ENCODE measurements around the gene DEPDC4. TPM values are rescaled to one million over a fixed set of nuclear protein-coding genes. Genes with fewer than 3 reads are reported as not detected.
"Not testable (repeated sequence)": the region's sequence is repeated elsewhere in the genome, so short reads cannot be mapped to it uniquely, and the experiment has no call there.

Gene DEPDC4
- total RNA-seq, 1 donor from 2014 or later: 2.1 TPM

DNA sequence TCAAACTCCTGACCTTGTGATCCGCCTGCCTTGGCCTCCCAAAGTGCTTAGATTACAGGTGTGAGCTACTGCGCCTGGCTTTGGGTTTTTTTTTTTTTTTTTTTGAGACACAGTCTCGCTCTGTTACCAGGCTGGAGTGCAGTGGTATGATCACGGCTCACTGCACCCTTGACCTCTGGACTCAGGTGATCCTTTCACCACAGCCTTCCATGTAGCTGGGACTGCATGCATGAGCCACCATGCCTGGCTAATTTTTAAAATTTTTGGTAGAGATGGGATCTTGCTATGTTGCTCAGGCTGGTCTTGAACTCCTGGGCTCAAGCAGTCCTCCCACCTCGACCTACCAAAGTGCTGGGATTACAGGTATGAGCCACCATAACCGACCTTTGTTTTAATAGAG is 44.7 kb downstream of the DEPDC4 start:
- H3K27me3 Mint-ChIP-seq (ENCODE audit: insufficient read depth); DNase-seq (ENCODE audit: low spot score); H3K27ac Mint-ChIP-seq: not testable (repeated sequence)

GRCh38 chr12:100221523-100221922 is 45.4 kb downstream of the DEPDC4 start:
- Mint-ChIP-seq H3K9me3 (no peaks in the 10 kb centered on the region), H3K4me1 (ENCODE audit: low read depth) (no peaks in the 10 kb centered on the region), H3K36me3 (ENCODE audit: low read depth) (peaks cover 17% of the 10 kb centered on the region), H3K27ac (no peak overlapping the region), H3K27me3 (ENCODE audit: insufficient read depth) (no peaks in the 10 kb centered on the region), H3K4me3 (no peak overlapping the region)
- no peak for DNase-seq (ENCODE audit: low spot score)
- intact Hi-C loops (cut with micrococcal nuclease): no loop called here

More for the DNA sequence above, 44.7 kb downstream of the DEPDC4 start:
- peaks cover 15% of the 10 kb centered on the region for H3K36me3 Mint-ChIP-seq (ENCODE audit: low read depth)
- H3K9me3 Mint-ChIP-seq; intact Hi-C loops (cut with micrococcal nuclease); H3K4me3 Mint-ChIP-seq; H3K4me1 Mint-ChIP-seq (ENCODE audit: low read depth): not testable (repeated sequence)

DNA sequence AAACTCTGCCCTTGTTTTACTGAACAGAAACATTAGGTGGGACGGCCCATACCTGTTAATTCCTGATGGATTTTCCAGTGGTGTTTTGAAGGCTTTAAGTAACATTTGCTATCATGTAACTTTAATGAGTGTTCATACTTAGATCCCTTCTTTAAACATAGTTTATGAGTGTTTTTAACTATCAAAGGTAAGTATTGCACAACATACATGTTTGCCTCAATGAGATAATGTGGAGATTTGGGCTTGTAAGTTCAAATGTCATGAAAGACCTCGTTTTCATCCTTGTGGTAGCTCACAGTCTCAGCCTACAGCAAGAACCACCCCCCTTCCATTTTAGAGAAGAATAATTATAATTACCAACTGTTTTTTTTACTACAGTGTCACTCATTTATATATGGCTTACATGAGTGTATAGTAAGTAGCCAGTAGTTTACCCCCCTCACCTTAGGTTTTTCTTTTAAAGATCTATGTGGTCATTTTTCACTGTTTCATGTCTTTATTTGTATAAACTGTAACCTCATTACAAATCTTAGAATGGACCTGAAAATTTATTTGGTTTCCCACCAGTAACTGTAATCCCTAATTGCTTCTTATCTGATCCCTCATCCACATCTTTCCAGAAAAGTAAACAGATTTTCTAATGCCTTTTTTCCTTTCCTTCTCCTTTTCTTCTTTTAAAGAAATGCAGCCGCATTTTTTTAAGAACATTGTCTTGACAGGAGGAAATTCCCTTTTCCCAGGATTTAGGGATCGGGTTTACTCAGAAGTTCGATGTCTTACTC is 47.4 kb downstream of the DEPDC4 start:
- Mint-ChIP-seq H3K27ac (no peak overlapping the region), H3K36me3 (ENCODE audit: low read depth) (peaks cover 29% of the 10 kb centered on the region), H3K27me3 (ENCODE audit: insufficient read depth) (no peaks in the 10 kb centered on the region), H3K4me3 (no peak overlapping the region), H3K4me1 (ENCODE audit: low read depth) (peaks cover 5% of the 10 kb centered on the region), H3K9me3 (no peaks in the 10 kb centered on the region)
- intact Hi-C loops (cut with micrococcal nuclease): no loop called here
- no peak for DNase-seq (ENCODE audit: low spot score)

DNA sequence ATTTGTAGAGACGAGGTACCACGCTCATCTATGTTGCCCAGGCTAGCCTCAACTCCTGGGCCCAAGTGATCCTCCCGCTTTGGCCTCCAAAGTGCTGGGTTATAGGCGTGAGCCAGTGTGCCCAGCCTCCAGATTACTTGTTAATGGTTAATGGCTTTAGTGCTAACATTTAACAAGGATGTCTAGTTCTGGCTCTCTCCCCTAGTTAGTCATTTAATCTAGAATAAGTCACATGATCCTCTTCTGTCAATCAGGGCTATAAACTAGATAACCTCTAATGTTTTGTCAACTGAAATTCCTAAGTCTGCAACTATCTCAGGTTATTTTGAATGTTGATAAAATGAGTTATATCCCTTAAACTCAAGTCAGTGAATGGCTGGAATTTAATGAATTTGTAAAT is 50.5 kb downstream of the DEPDC4 start:
- H3K27me3 Mint-ChIP-seq (ENCODE audit: insufficient read depth): no peaks in the 10 kb centered on the region
- H3K9me3 Mint-ChIP-seq: no peaks in the 10 kb centered on the region
- H3K4me1 Mint-ChIP-seq (ENCODE audit: low read depth): peaks cover 8% of the 10 kb centered on the region
- no peak overlapping the region for H3K27ac Mint-ChIP-seq
- no peak overlapping the region for H3K4me3 Mint-ChIP-seq
- intact Hi-C loops (cut with micrococcal nuclease): no loop called here
- peaks cover 31% of the 10 kb centered on the region for H3K36me3 Mint-ChIP-seq (ENCODE audit: low read depth)
- DNase-seq (ENCODE audit: low spot score): no peak

DNA sequence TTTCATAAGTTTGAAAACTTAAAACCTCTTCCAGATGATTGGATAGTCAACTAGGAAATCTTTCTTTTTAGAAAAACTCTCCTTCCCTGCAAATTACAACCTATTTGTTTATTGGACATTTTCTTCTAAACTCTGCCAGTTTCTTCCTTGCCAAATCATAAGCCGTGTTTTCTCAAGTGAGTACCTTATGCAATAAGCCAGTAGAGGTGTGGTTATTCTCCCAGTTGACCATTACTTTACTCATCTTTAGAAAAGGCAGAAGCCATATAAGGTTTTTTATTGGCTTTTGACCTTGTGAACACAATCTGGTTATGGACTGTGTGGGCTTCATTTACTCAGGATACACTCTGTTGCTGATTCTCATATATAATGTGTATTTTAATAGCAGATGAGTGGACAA is 51.7 kb downstream of the DEPDC4 start:
- no peak overlapping the region for H3K27ac Mint-ChIP-seq
- no peaks in the 10 kb centered on the region for H3K27me3 Mint-ChIP-seq (ENCODE audit: insufficient read depth)
- peaks cover 29% of the 10 kb centered on the region for H3K36me3 Mint-ChIP-seq (ENCODE audit: low read depth)
- intact Hi-C loops (cut with micrococcal nuclease): no loop called here
- DNase-seq (ENCODE audit: low spot score): no peak
- peaks cover 8% of the 10 kb centered on the region for H3K4me1 Mint-ChIP-seq (ENCODE audit: low read depth)
- no peaks in the 10 kb centered on the region for H3K9me3 Mint-ChIP-seq
- H3K4me3 Mint-ChIP-seq: no peak overlapping the region

DNA sequence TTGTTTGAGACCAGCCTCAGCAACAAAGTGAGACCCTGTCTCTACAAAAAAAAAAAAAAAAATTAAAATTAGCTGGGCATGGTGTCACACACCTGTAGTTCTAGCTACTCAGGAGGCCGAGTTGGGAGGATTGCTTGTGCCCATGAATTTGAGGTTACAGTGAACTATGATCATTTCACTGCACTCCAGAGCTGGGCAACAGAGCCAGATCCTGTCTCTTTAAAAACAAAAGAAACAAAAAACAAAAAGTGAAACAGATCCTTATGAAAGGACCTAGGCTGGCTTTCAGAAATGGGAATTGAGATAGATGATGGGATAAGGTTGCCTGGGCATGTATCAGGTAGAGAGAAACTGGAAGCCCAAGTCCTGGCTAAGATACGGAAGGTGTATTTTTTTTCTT is 52.4 kb downstream of the DEPDC4 start:
- no peaks in the 10 kb centered on the region for H3K27me3 Mint-ChIP-seq (ENCODE audit: insufficient read depth)
- intact Hi-C loops (cut with micrococcal nuclease): no loop called here
- DNase-seq (ENCODE audit: low spot score): no peak
- H3K36me3 Mint-ChIP-seq (ENCODE audit: low read depth): peaks cover 29% of the 10 kb centered on the region
- H3K4me3 Mint-ChIP-seq: no peak overlapping the region
- H3K27ac Mint-ChIP-seq: peak overlapping the region; percentile 41
- no peaks in the 10 kb centered on the region for H3K9me3 Mint-ChIP-seq
- H3K4me1 Mint-ChIP-seq (ENCODE audit: low read depth): peaks cover 8% of the 10 kb centered on the region

DNA sequence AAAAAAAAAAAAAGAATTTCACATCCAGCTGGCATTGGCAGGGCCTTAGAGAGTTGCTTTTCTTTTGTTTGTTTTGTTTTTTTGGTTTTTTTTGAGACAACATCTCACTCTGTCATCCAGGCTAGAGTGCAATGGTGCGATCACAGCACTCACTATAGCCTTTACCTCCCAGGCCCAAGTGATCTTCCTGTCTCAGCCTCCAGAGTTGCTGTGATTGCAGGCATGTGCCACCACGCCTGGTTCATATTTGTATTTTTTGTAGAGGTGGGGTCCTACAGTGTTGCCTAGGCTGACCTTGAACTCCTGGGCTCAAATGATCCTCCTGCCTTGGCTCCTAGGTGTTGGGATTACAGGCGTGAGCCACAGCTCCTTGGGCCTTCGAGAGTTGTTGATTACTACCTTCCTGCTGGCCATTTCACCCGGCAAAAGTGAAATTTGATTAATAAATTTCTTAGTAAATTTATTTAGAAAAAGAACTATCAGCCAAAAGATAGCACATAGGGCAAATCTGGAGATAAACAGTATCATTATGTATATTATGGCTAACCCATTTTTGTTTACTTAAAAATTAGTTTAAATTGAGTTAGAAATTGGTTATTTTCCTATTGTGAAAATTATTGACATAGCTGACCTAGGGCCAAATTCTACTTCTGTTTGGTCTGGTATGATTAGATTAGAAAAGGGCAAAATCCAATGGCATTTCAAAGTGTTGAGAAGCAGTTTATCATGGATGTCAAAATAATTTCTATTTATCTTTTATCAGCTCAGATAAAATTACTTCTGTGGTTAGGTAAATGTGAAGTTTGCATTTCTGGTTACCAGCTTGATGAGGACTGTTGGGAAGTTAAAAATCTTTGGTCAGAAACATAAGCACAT is 53.6 kb downstream of the DEPDC4 start:
- intact Hi-C loops (cut with micrococcal nuclease): no loop called here
- peaks cover 29% of the 10 kb centered on the region for H3K36me3 Mint-ChIP-seq (ENCODE audit: low read depth)
- DNase-seq (ENCODE audit: low spot score): no peak
- no peak overlapping the region for H3K4me3 Mint-ChIP-seq
- no peaks in the 10 kb centered on the region for H3K9me3 Mint-ChIP-seq
- no peaks in the 10 kb centered on the region for H3K27me3 Mint-ChIP-seq (ENCODE audit: insufficient read depth)
- no peak overlapping the region for H3K27ac Mint-ChIP-seq
- peaks cover 8% of the 10 kb centered on the region for H3K4me1 Mint-ChIP-seq (ENCODE audit: low read depth)

DNA sequence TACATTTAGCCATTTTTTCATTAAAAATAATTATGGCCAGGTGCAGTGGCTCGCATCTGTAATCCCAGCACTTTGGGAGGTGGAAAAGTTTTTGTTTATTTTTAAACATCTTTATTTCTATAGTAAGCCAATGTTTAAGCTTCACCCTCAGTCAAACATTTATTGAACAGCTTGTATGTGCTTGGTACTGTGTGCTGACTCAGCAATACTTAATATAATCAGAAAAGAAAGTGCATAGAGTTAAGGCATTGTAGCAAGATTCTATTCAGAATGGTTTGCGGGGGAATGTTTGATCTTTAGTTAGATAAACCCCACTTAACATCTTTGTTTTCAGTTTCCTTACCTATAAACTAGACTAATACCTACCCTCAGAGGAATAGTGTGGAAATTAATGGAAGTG is 55.2 kb downstream of the DEPDC4 start:
- peaks cover 32% of the 10 kb centered on the region for H3K36me3 Mint-ChIP-seq (ENCODE audit: low read depth)
- no peaks in the 10 kb centered on the region for H3K27me3 Mint-ChIP-seq (ENCODE audit: insufficient read depth)

DNA sequence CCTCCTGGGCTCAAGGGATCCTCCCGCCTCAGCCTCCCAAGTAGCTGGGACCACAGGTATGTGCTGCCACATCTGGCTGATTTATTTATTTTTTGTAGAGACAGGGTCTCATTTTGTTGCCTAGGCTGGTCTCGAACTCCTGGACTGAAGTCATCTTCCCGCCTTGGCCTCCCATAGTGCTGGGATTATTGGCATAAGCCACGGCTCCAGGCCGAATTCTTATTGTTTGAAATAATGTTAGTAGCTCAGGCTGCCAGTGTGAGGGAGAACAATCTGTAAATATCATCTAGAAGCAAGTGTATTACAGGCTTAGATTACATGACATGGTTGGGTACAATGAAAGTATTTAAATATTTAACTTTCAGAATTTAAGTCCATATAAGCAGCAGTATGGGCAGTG is 58.0 kb downstream of the DEPDC4 start:
- H3K4me1 Mint-ChIP-seq (ENCODE audit: low read depth): no peaks in the 10 kb centered on the region
- H3K36me3 Mint-ChIP-seq (ENCODE audit: low read depth): peaks cover 18% of the 10 kb centered on the region
- no peak for DNase-seq (ENCODE audit: low spot score)
- H3K4me3 Mint-ChIP-seq: no peak overlapping the region
- no peaks in the 10 kb centered on the region for H3K27me3 Mint-ChIP-seq (ENCODE audit: insufficient read depth)
- intact Hi-C loops (cut with micrococcal nuclease): loop anchor here (10.0 kb wide), 2 partner anchors 154 to 1076 kb away; partner anchors contain the start of gene UTP20
- H3K27ac Mint-ChIP-seq: no peak overlapping the region
- no peaks in the 10 kb centered on the region for H3K9me3 Mint-ChIP-seq

More for the DNA sequence above, 55.2 kb downstream of the DEPDC4 start:
- no peak overlapping the region for H3K27ac Mint-ChIP-seq
- peaks cover 8% of the 10 kb centered on the region for H3K4me1 Mint-ChIP-seq (ENCODE audit: low read depth)
- H3K4me3 Mint-ChIP-seq: no peak overlapping the region
- intact Hi-C loops (cut with micrococcal nuclease): no loop called here
- DNase-seq (ENCODE audit: low spot score): no peak
- H3K9me3 Mint-ChIP-seq: no peaks in the 10 kb centered on the region

DNA sequence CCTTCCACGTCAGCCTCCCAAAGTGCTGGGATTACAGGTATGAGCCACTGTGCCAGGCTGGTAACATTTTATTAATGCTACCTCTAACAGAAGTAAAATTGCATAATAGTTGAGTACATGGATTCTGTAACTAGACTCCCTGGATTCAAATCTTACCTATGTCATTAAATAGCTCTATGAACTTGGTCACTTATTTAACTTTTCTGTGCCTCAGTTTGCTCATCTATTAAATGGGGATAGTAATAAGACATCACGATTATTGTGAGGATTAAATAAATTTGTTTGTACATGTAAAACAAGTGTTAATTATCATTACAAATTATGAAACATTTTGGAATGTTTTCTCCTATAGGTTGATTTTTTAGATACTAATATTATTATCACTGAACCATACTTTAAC is 59.6 kb downstream of the DEPDC4 start:
- no peaks in the 10 kb centered on the region for H3K9me3 Mint-ChIP-seq
- no peak for DNase-seq (ENCODE audit: low spot score)
- peaks cover 9% of the 10 kb centered on the region for H3K4me1 Mint-ChIP-seq (ENCODE audit: low read depth)
- intact Hi-C loops (cut with micrococcal nuclease): loop anchor here (10.0 kb wide), 2 partner anchors 153 to 1077 kb away; partner anchors contain the start of gene UTP20
- H3K36me3 Mint-ChIP-seq (ENCODE audit: low read depth): peaks cover 13% of the 10 kb centered on the region
- no peak overlapping the region for H3K27ac Mint-ChIP-seq
- H3K4me3 Mint-ChIP-seq: no peak overlapping the region
- H3K27me3 Mint-ChIP-seq (ENCODE audit: insufficient read depth): no peaks in the 10 kb centered on the region

- intact Hi-C loops (cut with micrococcal nuclease): loop anchor here (2.0 to 10.0 kb wide), 5 partner anchors 37 to 1700 kb away; partner anchors contain the start of genes TMPO and UTP20
- Mint-ChIP-seq H3K27me3 (ENCODE audit: insufficient read depth) (no peaks in the 10 kb centered on the region), H3K4me3 (peak overlapping the region; percentile 100), H3K4me1 (ENCODE audit: low read depth) (peaks cover 39% of the 10 kb centered on the region), H3K9me3 (no peaks in the 10 kb centered on the region), H3K36me3 (ENCODE audit: low read depth) (peaks cover 3% of the 10 kb centered on the region), H3K27ac (peak overlapping the region; percentile 100)
- no peak for DNase-seq (ENCODE audit: low spot score)
Measured at GRCh38 chr12:100201604-100202423, 65.1 kb downstream of the DEPDC4 start.

DNA sequence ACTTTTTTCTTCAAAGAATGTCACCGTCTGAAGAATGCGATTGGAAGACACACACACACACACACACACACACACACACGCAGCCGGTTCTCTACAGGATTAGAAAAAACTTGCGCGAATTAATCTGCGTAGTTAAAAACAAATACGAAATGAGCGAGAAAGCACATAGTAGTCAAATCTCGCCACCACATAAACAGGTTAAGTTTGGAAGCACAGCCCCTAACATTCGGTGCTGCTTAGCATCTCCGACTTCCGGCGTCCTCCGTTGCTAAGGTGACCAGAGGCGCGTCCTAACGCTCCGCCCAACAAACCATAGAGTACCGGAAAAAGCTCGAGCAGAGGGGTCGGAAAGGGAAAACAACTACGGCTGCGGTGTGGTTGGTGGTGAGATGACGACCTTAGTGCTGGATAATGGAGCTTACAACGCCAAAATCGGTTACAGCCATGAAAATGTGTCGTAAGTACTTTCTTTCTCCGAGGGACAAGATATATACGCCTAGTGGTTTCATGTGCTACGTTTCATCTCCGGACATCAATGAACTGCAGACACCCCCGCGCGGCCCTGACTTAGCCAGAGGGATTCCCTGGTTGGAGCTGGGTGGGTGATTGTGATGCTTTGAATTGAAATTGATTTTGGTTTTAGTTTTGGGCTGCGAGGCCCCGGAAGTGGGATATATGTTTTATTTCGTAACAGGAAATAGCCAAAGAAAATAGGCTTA is 66.3 kb downstream of the DEPDC4 start, which contains the start of gene ACTR6:
TSS of gene ACTR6 (plus strand) at position 353 of the 719 bp plus-strand sequence. CDS start at position 390, 37 bp downstream.
- peaks cover 4% of the 10 kb centered on the region for H3K36me3 Mint-ChIP-seq (ENCODE audit: low read depth)
- no peaks in the 10 kb centered on the region for H3K9me3 Mint-ChIP-seq
- peaks cover 39% of the 10 kb centered on the region for H3K4me1 Mint-ChIP-seq (ENCODE audit: low read depth)
- peak within 1 kb of the TSS; percentile 100 for H3K27ac Mint-ChIP-seq
- DNase-seq (ENCODE audit: low spot score): peak; percentile 94
- no peaks in the 10 kb centered on the region for H3K27me3 Mint-ChIP-seq (ENCODE audit: insufficient read depth)
- peak within 1 kb of the TSS; percentile 100 for H3K4me3 Mint-ChIP-seq
- intact Hi-C loops (cut with micrococcal nuclease): loop anchor here (1.0 to 10.0 kb wide), 9 partner anchors 36 to 1698 kb away; partner anchors contain the start of genes DEPDC4, SCYL2, SLC25A3 and TMPO

All from activated T-helper 1 cell treated with anti-CD3 and anti-CD28 coated beads, Interleukin-12 subunit alpha, Interleukin-12 subunit beta, Interleukin-2, Interleukin-4 antibody, amounts not matched to agents 30 ng/mL and 10 ng/mL and 1 ng/mL, durations not matched to agents 14 hours and 24 hours and 36 hours (primary cell).